ENCODE results near the gene RAE1.

The RAE1 gene

DNA sequence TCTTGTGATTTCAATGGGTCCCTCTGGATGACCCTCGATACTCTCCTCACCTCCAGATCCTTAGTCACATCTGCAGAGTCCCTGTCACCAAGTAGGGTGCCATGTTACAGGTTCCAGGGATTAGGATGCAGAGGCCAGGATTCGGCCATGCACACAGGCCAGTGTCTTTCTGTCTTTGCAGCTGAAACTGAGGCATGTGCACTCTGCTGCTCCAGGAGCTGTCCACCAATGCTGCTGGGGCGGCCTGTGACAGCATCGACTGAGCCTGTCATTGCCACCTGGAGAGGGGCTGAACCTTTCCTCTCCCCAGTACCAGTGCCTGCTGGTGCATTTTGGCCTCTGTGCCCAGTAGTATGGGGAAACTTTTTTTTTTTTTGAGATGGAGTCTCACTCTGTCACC is 35.7 kb downstream of the RAE1 start:
- no peak overlapping the region for H3K4me3 ChIP-seq (ENCODE audit: control insufficient read depth, low read depth, low read length)
- DNase-seq (ENCODE audit: low read depth) = no peak
- TF ChIP-seq, protein P1, sequence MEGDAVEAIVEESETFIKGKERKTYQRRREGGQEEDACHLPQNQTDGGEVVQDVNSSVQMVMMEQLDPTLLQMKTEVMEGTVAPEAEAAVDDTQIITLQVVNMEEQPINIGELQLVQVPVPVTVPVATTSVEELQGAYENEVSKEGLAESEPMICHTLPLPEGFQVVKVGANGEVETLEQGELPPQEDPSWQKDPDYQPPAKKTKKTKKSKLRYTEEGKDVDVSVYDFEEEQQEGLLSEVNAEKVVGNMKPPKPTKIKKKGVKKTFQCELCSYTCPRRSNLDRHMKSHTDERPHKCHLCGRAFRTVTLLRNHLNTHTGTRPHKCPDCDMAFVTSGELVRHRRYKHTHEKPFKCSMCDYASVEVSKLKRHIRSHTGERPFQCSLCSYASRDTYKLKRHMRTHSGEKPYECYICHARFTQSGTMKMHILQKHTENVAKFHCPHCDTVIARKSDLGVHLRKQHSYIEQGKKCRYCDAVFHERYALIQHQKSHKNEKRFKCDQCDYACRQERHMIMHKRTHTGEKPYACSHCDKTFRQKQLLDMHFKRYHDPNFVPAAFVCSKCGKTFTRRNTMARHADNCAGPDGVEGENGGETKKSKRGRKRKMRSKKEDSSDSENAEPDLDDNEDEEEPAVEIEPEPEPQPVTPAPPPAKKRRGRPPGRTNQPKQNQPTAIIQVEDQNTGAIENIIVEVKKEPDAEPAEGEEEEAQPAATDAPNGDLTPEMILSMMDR (IDR thresholded peaks at IDR 0.05; ENCODE audit: control insufficient read depth, insufficient read depth, low read depth, low read length, missing control alignments) = no peak

DNA sequence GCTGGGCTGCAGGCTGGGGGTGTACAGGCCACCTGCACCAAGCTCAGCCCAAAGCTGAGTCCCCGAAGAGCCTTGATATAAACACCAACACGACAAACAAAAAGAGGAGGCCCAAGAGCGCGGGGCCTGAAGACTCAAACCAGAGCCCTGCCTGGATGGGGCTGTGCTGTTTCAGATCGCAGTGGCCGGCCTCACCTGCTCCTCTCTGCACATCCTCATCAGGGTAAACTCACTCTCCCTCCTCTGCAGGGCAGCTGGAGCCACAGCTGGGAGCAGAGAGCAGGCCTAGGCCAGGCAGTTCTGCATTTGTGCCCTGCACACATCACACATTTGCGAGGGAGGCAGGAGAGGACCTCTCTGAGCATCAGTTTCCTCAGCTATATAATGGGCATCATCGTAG is 36.4 kb downstream of the RAE1 start:
- DNase-seq (ENCODE audit: low read depth) = no peak
- no peak overlapping the region for H3K4me3 ChIP-seq (ENCODE audit: control insufficient read depth, low read depth, low read length)
- TF ChIP-seq, protein P1 (IDR thresholded peaks at IDR 0.05; ENCODE audit: control insufficient read depth, insufficient read depth, low read depth, low read length, missing control alignments) = no peak

DNA sequence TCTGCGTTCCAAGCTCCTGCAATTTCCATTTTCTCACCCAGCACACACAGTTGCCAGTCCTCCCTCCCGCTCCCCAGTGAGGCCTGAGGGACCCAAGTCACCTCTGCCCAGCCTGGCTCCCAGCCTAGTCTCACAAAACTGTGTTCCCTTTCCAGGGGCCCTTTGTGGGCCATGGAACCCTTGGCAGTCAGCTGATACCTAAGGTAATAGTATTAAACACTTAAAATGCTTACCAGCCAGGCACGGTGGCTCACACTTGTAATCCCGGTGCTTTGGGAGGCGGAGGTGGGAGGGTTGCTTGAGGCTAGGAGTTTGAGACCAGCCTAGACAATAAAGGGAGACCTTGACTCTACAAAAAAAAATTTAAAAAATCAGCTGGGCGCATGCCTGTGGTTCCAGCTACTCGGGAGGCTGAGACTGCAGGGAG is 36.9 kb downstream of the RAE1 start:
- no peak for DNase-seq (ENCODE audit: low read depth)

DNA sequence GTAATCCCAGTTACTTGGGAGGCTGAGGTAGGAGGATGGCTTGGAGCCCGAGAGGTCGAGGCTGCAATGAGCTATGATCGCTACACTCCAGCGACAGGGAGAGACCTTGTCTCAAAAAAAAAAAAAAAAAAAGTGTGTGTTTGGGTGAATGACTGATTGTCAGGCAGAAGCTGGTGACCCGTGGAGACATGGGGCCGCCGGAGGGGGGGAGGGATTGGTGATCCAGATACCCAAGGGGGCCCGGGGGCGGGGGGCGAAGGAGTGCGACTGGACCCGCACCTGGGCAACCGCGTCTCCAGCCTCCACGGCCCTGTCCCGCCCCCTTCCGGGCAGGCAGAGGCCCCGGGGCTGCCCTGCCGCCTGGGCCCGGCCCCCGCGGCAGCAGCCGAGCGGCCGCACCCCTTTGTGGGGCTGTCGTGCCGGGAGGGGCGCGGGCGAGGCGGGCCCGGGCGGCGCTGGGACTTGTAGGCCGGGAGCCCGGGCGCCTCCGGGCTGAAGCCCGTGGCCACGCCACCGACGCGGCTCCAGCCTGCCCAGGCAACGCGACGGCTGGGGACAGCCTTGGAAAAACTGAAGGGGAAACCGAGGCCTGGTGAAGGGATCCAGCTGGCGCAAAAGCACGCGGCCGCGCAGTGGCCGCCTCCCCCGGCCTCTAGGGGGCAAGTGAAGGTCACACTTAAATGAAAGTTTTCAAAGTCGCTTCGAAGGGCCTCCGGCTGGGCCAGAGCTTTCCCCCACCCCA is 38.1 kb downstream of the RAE1 start:
- DNase-seq (ENCODE audit: low read depth) = peak; percentile 4
- H3K4me3 ChIP-seq (ENCODE audit: control insufficient read depth, low read depth, low read length) = no peak overlapping the region
- TF ChIP-seq, protein P1 (IDR thresholded peaks at IDR 0.05; ENCODE audit: control insufficient read depth, insufficient read depth, low read depth, low read length, missing control alignments) = peak; percentile 27

More for the DNA sequence above, 36.9 kb downstream of the RAE1 start:
- H3K4me3 ChIP-seq (ENCODE audit: control insufficient read depth, low read depth, low read length) = no peak overlapping the region
- TF ChIP-seq, protein P1 (IDR thresholded peaks at IDR 0.05; ENCODE audit: control insufficient read depth, insufficient read depth, low read depth, low read length, missing control alignments) = no peak

DNA sequence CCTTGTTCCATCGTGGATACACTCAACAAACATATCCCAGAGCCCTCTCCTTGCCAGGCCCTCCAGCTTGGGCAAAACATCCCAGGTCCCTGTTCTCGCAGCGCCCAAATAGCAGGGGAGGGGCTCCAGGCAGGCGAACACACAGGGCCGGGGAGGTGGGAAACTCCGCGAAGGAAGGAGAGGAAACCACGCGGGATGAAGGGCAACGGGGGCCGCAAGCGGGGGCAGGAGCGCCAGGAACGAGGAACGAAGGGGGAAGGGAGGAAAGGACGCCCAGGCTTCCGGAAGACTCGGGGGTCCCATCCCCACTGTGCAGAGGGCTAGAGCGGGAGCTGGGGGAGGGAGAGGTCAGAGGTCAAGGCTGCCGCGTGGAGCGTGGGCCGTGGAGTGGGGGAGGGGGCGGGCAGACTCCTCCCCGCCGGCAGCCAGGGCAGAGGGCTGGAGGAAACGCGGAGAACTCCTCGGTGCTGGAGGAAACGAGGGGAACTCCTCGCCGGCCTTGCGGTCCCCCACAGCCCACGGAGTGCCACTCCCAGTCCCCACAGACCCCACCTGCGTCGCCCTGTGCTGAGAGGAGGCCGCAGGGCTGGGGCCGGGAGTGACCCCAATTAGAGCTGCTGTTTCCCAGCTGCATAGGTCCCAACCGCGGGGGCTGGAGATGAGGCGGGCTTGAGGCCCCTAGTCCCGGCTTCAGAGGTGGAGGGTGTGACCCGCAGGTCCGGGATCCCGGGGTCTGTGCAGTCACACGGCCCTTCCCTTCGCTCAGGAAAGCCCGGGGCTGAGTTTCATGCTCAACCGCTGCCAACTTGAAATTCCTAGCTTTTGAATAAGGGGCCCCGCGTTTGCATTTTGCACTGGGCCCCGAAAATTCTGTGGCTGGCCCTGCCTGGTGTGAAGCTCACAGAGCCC is 38.9 kb downstream of the RAE1 start:
- no peak overlapping the region for H3K4me3 ChIP-seq (ENCODE audit: control insufficient read depth, low read depth, low read length)
- TF ChIP-seq, protein P1 (IDR thresholded peaks at IDR 0.05; ENCODE audit: control insufficient read depth, insufficient read depth, low read depth, low read length, missing control alignments) = no peak
- no peak for DNase-seq (ENCODE audit: low read depth)

DNA sequence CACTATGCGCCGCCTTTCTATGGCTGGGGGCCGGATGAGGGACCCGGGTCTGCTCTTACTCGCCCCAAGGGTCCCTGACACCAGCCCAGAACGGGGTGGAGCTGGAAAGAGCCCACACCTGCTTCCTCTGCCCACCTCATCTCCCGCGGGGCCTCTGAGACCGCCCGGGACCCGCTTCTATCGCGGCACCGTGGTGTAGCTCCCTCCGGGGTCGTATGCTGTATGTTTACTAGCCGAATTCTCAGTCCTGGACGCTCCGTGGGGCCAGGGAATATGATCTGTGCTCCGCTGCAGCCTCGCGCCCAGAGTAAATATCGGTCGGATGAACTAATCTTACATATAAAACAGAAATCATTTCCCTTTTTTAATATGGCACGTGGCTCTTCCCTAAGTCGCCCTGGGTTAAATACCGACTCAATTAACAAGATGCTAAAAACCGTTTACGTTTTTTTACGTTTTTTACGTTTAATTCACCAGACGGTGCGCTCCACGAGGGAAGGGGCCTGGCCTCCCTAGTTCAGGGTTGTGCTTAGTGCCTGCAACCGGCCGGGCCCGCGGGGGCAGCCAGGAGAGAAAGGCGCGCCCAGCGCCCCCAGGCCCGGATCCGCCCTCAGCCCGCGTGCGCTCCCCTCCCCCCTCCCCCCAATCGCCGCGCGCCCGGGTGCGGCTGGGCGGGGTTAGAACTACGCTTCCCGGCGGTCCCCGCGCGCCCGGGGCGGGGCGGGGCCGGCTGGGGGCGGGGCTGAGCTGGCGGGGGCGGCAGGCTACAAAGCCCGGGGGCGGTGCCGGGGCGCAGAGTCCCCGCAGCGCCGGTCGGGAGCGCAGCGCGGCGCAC is 39.8 kb downstream of the RAE1 start, which contains the start of gene RBM38:
Gene RBM38, plus strand, starts transcription at position 793 of the 835 bp plus-strand sequence. CDS start 186 bp downstream, outside the sequence.
- H3K4me3 ChIP-seq (ENCODE audit: control insufficient read depth, low read depth, low read length) = peak within 1 kb of the TSS; percentile 55
- TF ChIP-seq, protein P1 (IDR thresholded peaks at IDR 0.05; ENCODE audit: control insufficient read depth, insufficient read depth, low read depth, low read length, missing control alignments) = no peak
- no peak for DNase-seq (ENCODE audit: low read depth)
